DOHH2 (cell line): Measurements from ENCODE around the gene PTX4.

ENCODE experiments used
- EZH2phosphoT487 ChIP-seq: fragments of 200-600 bp; sonication (generic); IDR thresholded peaks from 2 replicates; pipeline ENCODE4 v1.6.1; 2017; ENCODE audit warnings: borderline replicate concordance, mild to moderate bottlenecking, antibody characterized with exemption, low read length, moderate library complexity, mixed read lengths
- TF ChIP-seq, protein P1 (sequence below): fragments of 200-600 bp; sonication (generic); IDR thresholded peaks from one replicate; pipeline ENCODE4 v1.5.1; 2014; ENCODE audit warnings: antibody characterized with exemption, mild to moderate bottlenecking, low read depth, low read length; ENCODE audit not compliant: poor library complexity, severe bottlenecking

DNA sequence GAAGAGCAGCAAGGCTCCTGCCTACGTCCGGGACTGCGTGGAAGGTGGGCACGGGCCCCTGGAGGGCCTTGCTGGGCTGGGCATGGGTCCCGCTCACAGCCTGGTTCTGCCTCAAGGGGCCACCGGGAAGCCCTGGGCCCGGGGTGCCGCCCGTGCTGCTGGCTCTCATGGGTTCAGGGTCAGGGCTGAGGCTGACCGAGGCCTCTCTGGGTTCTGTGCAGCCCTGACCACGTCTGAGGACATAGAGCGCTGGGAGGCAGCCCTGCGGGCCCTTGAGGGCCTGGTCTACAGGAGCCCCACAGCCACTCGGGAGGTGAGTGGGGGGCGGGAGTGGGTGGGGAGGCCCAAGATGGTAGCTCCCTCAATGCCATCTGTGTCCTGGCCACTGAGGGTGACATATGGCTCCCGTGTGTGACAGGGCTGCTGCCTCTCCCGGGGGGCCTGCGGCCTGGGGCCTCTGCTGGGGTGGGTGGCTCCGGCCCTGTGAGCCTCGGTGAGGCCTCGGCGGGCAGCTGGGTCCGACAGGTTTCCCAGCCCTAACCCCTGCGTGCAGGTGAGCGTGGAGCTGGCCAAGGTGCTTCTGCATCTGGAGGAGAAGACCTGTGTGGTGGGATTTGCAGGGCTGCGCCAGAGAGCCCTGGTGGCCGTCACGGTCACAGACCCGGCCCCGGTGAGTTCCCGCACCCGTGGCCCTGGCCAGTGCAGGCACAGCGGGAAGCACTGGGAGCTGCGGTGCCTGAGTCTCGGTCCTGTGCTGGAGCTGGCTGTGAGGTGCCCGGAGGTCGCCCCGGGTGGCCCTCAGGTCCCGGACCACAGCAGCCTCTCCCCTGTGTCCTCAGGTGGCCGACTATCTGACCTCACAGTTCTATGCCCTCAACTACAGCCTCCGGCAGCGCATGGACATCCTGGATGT lies 13.6 kb upstream of the PTX4 start:
- TF ChIP-seq, protein P1, sequence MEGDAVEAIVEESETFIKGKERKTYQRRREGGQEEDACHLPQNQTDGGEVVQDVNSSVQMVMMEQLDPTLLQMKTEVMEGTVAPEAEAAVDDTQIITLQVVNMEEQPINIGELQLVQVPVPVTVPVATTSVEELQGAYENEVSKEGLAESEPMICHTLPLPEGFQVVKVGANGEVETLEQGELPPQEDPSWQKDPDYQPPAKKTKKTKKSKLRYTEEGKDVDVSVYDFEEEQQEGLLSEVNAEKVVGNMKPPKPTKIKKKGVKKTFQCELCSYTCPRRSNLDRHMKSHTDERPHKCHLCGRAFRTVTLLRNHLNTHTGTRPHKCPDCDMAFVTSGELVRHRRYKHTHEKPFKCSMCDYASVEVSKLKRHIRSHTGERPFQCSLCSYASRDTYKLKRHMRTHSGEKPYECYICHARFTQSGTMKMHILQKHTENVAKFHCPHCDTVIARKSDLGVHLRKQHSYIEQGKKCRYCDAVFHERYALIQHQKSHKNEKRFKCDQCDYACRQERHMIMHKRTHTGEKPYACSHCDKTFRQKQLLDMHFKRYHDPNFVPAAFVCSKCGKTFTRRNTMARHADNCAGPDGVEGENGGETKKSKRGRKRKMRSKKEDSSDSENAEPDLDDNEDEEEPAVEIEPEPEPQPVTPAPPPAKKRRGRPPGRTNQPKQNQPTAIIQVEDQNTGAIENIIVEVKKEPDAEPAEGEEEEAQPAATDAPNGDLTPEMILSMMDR = no peak
- TF ChIP-seq EZH2phosphoT487 = no peak
